ENCODE data around the gene AP2A1.

The AP2A1 gene

GRCh38 chr19:49793561-49793840 lies 26.7 kb downstream of the AP2A1 start:
- DNase-seq (ENCODE audit: low read depth in 3 of 3), result no peak

DNA sequence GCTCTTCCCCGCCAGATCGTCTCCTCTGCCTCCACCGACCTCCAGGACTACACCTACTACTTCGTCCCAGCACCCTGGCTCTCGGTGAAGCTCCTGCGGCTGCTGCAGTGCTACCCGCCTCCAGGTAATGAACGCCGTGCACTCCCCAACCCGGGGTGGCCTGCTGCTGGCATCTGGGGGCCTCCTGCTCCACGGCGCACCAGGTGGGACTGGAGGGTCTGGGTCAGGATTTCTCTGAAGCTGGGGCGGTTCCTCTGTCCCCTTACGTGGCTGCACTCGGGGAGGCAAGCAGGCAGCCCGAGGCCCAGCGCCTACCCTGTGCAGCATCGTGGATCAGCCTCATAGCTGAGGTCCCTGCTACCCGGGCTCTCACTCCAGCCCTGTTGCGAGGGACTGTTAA lies 28.8 kb downstream of the AP2A1 start:
- no peak for DNase-seq (ENCODE audit: low read depth in 3 of 3)

DNA sequence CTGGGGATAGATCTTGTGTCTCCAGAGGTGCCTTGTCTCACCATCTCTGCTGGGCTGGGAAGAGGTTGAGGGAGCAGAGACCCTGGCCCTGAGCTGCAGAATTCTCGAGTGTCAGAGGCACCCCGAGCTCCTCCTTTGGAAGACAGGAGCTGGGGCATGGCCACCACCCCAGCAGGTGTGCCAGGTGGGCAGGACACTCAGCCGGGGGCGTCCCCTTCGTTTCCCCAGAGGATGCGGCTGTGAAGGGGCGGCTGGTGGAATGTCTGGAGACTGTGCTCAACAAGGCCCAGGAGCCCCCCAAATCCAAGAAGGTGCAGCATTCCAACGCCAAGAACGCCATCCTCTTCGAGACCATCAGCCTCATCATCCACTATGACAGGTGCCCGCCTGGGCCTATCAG lies 31.8 kb downstream of the AP2A1 start:
- DNase-seq (ENCODE audit: low read depth in 3 of 3), result no peak

GRCh38 chr19:49799271-49799797 lies 32.5 kb downstream of the AP2A1 start:
- no peak for DNase-seq (ENCODE audit: low read depth in 3 of 3)

- no peak for DNase-seq (ENCODE audit: low read depth in 3 of 3)
These were observed 33.1 kb downstream of the AP2A1 start for GRCh38 chr19:49799798-49800376.

DNA sequence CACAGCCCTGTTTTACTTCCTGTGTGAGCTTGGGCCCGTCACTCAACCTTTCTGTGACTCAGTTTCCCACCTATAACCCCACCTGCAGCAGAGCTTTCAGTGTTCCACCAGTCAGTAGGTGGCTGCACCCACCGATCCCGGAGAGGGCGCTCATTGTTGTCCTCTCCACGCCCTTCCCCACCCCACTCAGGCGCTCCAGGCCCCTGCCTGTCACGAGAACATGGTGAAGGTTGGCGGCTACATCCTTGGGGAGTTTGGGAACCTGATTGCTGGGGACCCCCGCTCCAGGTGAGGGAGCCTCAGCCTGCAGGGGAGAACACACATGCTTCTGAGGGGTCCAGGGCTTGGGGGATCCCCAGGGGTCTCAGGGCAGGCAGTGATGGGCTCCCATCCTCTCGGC lies 34.0 kb downstream of the AP2A1 start:
- no peak for DNase-seq (ENCODE audit: low read depth in 3 of 3)

GRCh38 chr19:49801401-49801888 lies 34.6 kb downstream of the AP2A1 start:
- DNase-seq (ENCODE audit: low read depth in 3 of 3), result no peak

- DNase-seq (ENCODE audit: low read depth in 3 of 3), result no peak
These were observed 35.3 kb downstream of the AP2A1 start for GRCh38 chr19:49801966-49802661.

- no peak for DNase-seq (ENCODE audit: low read depth in 3 of 3)
These were observed 36.2 kb downstream of the AP2A1 start for GRCh38 chr19:49802836-49803528.

DNA sequence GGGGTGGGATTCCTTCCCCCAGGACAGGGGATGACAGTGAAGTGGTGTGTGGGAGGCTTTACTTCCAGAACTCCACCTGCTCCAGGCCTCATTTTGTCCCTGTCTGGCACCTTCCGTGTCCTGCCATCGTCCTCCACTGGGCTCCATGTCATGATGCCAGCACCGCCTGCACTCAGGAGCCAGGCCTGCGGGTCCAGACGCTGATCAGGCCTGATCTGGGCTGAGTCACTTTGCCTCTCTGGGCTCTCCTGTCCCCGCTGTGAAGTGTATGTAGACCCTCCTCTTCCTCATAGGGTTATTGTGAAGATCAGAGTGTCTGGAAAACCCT lies 36.7 kb downstream of the AP2A1 start:
- DNase-seq (ENCODE audit: low read depth in 3 of 3), result no peak

DNA sequence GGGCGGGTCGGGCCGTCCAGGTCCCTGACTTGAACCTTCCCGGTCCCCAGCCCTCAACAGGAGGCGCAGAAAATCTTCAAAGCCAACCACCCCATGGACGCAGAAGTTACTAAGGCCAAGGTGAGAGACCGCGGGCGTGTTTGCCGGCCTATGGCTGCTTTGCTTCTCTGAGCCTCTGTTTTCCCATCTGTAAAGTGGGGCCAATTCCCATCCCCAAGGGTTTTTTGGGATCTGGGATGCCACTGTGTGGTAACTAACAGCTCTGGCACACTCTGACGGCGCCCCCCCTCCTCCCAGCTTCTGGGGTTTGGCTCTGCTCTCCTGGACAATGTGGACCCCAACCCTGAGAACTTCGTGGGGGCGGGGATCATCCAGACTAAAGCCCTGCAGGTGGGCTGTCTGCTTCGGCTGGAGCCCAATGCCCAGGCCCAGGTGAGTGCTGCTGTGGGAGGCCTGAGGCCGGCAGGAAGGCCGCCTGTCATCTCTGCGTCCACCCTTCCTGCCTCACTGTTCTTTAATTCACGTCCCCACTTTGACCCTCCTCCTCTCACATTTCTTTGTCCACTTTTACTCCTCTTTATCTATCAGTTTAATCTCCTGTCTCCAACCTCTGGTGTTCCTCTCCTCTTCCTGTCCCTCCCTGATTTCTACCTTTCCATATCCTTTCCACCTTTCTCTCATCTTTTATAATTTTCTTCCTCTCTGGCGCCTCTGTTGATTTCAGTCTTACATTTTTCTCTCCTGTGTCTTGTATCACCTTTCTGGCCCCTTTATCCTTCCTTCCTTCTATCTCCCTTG lies 39.2 kb downstream of the AP2A1 start:
- no peak for DNase-seq (ENCODE audit: low read depth in 3 of 3)

DNA sequence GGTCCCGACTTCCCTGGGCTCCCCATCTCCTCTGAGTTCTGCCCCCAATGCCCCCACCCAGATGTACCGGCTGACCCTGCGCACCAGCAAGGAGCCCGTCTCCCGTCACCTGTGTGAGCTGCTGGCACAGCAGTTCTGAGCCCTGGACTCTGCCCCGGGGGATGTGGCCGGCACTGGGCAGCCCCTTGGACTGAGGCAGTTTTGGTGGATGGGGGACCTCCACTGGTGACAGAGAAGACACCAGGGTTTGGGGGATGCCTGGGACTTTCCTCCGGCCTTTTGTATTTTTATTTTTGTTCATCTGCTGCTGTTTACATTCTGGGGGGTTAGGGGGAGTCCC lies 39.8 kb downstream of the AP2A1 start:
- DNase-seq (ENCODE audit: low read depth in 3 of 3), result no peak

GRCh38 chr19:49807058-49807903 lies 40.5 kb downstream of the AP2A1 start:
- DNase-seq (ENCODE audit: low read depth in 3 of 3), result no peak

- DNase-seq (ENCODE audit: low read depth in 3 of 3), result no peak
These were observed 41.3 kb downstream of the AP2A1 start for GRCh38 chr19:49807904-49808675.

DNA sequence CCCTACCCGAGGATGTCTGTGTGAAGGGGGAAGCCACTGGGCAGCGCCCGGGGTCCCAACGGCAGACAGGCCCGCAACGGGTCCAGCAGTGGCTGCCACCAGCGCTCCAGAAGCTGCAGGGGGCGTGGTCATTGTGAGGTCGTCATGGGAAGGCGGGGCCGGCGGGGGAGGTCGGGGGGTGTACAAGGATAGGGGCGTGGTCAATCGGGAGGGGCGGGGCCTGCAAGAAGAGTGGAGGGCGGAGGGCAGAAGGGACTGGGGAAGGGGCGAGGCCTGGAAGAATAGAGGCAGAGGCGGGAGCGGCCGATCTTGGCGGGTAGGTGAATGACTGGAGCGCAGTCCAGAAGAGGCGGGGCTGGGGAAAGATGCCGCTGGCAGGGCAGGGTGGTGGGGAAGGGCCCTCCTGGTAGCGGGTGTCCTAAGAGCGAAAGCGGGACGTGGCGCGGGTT lies 41.9 kb downstream of the AP2A1 start:
- peak; percentile 77 to 80 (median 79) for DNase-seq (ENCODE audit: low read depth in 3 of 3)

GRCh38 chr19:49809160-49809940 lies 42.5 kb downstream of the AP2A1 start:
- peak; percentile 20 to 40 (median 20) for DNase-seq (ENCODE audit: low read depth in 3 of 3)

DNA sequence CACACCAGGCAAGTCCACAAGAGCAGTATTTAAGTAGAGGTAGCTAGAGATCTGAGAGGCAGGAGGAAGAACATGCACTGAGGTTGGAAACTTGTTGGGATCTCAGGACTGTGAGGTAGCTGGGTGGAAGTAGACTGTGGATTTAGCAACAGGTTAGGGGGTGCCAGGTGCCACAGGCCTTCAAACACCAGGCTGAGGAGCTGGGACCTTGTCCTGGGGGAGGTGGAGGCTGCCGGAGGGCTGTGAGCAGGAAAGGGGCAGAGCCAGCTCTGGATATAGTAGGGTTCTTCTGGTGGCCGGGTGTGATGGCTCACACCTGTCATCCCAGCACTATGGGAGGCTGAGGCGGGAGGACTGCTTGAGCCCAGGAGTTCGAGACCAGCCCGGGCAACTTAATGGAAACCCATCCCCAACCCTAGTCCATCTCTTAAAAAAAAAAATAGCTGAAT lies 43.2 kb downstream of the AP2A1 start:
- no peak for DNase-seq (ENCODE audit: low read depth in 3 of 3)

DNA sequence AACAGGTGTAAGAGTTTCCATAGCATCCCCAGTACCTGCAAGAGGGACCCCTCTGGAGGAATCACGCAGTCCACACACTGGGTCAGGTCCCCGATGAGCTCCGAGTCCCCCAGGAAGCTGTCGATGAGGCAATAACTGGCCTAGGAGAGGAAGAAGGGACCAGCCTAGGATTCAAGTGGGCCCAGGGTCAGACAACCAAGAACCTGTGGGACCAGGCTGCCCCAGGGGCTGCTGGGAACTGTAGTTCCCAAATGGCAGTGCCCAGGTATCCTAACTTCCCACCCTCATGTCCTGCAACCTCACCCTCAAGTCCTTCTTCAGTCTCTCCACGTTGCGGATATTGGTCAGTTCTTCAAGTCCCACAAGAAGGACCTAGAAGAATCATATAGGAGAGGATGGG lies 44.5 kb downstream of the AP2A1 start:
- no peak for DNase-seq (ENCODE audit: low read depth in 3 of 3)

- no peak for DNase-seq (ENCODE audit: low read depth in 3 of 3)
These were observed 45.7 kb downstream of the AP2A1 start for GRCh38 chr19:49812452-49812996.
